DND-41 (cell line): ENCODE measurements around the gene SMDT1.

Experiments
- ATAC-seq: fragments of 200-7000 bp; cut with Tn5 transposase; 3 replicates; pipeline ENCODE4 v1.9.1; 2021; ENCODE audit warnings: low read depth; ENCODE audit not compliant: insufficient read depth
- DNase-seq: peaks from one replicate; pipeline ENCODE4 v3.0.0-alpha.2; 2020
- H2AFZ ChIP-seq: 2 replicates; pipeline ENCODE4 v1.6.0; 2012; ENCODE audit warnings: low read depth, low read length
- H3K27ac ChIP-seq: 2 replicates; pipeline ENCODE4 v1.5.1; 2012; ENCODE audit warnings: low read length, inconsistent platforms
- H3K27me3 ChIP-seq: fragments of 200-600 bp; sonication (generic); 2 replicates; pipeline ENCODE4 v1.6.0; 2012; ENCODE audit warnings: low read length, mild to moderate bottlenecking, inconsistent platforms; ENCODE audit not compliant: insufficient read depth, poor library complexity
- H3K36me3 ChIP-seq: 2 replicates; pipeline ENCODE4 v1.5.1; 2012; ENCODE audit warnings: low read length, inconsistent platforms; ENCODE audit not compliant: insufficient read depth
- H3K4me1 ChIP-seq: 2 replicates; pipeline ENCODE4 v1.5.1; 2012; ENCODE audit warnings: mild to moderate bottlenecking, low read length; ENCODE audit not compliant: insufficient read depth
- H3K4me2 ChIP-seq: 2 replicates; pipeline ENCODE4 v1.6.0; 2012; ENCODE audit warnings: mild to moderate bottlenecking, moderate library complexity, low read length, inconsistent platforms; ENCODE audit not compliant: insufficient read depth
- H3K4me3 ChIP-seq, 2 experiments: fragments of 200-600 bp in 1 of 2; shearing (Covaris generic) in 1 of 2; 2 replicates each; pipeline ENCODE4 v1.5.1; 2012 to 2016; ENCODE audit warnings: inconsistent platforms in 2 of 2, low read length in 2 of 2, mild to moderate bottlenecking in 2 of 2, low read depth in 1 of 2, moderate library complexity in 1 of 2
- H3K79me2 ChIP-seq: 2 replicates; pipeline ENCODE4 v1.6.0; 2012; ENCODE audit warnings: low read length, inconsistent platforms; ENCODE audit not compliant: insufficient read depth
- H3K9ac ChIP-seq: 2 replicates; pipeline ENCODE4 v1.6.0; 2012; ENCODE audit warnings: low read depth, mild to moderate bottlenecking, inconsistent platforms, low read length, moderate library complexity
- H3K9me3 ChIP-seq: 2 replicates; pipeline ENCODE4 v1.5.1; 2012; ENCODE audit warnings: low read length, moderate library complexity, mild to moderate bottlenecking, inconsistent platforms; ENCODE audit not compliant: insufficient read depth, severe bottlenecking
- H4K20me1 ChIP-seq: 2 replicates; pipeline ENCODE4 v1.6.0; 2012; ENCODE audit warnings: low read length; ENCODE audit not compliant: insufficient read depth
- CTCF ChIP-seq: IDR thresholded peaks from 2 replicates; pipeline ENCODE4 v1.5.1; 2012; ENCODE audit warnings: borderline replicate concordance, low read length, moderate library complexity, mild to moderate bottlenecking; ENCODE audit not compliant: poor library complexity, severe bottlenecking; ENCODE audit errors: extremely low read depth
- EZH2 ChIP-seq: IDR thresholded peaks from 3 replicates; pipeline ENCODE4 v1.6.1; 2012; ENCODE audit warnings: borderline replicate concordance, low read depth, mild to moderate bottlenecking, moderate library complexity, low read length, inconsistent platforms; ENCODE audit not compliant: severe bottlenecking

Gene SMDT1

DNA sequence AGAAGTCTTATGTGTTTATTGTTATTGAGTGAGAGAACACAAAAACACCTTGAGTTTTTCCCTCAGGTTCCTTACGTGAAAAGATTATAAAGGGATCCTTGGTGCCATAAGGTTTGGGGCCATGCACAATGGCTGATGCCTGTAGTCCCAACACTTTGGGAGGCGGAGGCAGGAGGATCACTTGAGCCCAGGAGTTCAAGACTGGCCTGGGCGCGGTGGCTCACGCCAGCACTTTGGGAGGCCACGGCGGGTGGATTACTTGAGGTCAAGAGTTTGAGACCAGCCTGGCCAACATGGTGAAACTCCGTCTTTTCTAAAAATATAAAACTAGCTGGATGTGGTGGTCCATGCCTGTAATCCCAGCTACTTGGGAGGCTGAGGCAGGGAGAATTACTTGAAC, 5.4 kb downstream of the SMDT1 start:
- DNase-seq (no peak), ATAC-seq (no peak)
- no peaks in the 10 kb centered on the region for H3K27me3 ChIP-seq
- peaks cover 73% of the 10 kb centered on the region for H3K79me2 ChIP-seq
- TF ChIP-seq EZH2 (no peak), CTCF (no peak)
- H3K4me1 ChIP-seq: peaks cover 32% of the 10 kb centered on the region
- no peak overlapping the region for H3K27ac ChIP-seq
- H4K20me1 ChIP-seq: peaks cover 13% of the 10 kb centered on the region; the same call in 1 of the 2 replicates
- H3K4me3 ChIP-seq: no peak overlapping the region
- H3K36me3 ChIP-seq: peaks cover 68% of the 10 kb centered on the region
- no peak overlapping the region for H3K9ac ChIP-seq
- no peak overlapping the region for H2AFZ ChIP-seq
- H3K4me2 ChIP-seq: no peak overlapping the region
- no peaks in the 10 kb centered on the region for H3K9me3 ChIP-seq

DNA sequence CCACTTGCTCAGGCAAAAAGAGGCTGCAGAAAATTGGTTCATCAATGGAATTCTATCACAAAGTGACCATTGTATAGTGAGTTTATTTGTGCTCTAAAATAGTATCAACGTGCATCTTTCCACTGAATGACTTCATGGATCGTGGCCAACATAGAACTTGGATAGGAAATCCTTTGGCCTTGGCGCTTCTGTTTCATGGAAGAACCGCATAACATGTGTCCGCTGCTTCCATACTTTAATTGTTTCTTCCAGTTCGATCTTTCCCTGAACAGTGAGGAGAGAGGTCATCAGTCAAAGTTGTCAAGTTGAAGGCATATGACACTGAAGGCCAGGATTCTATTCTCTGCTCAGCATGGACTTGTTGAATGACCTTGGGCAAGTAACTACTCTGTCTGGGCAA, 6.6 kb downstream of the SMDT1 start:
- Histone ChIP-seq H3K9ac (no peak overlapping the region), H2AFZ (no peak overlapping the region), H3K27me3 (no peaks in the 10 kb centered on the region), H4K20me1 (peaks cover 13% of the 10 kb centered on the region; the same call in 1 of the 2 replicates), H3K36me3 (peaks cover 68% of the 10 kb centered on the region), H3K4me2 (no peak overlapping the region), H3K9me3 (no peaks in the 10 kb centered on the region), H3K4me3 (no peak overlapping the region), H3K79me2 (peaks cover 67% of the 10 kb centered on the region), H3K4me1 (peaks cover 27% of the 10 kb centered on the region), H3K27ac (no peak overlapping the region)
- TF ChIP-seq EZH2: no peak
- no peak for TF ChIP-seq CTCF
- DNase-seq (no peak), ATAC-seq (no peak)

- H3K4me1 ChIP-seq: peaks cover 29% of the 10 kb centered on the region
- DNase-seq: peak; percentile 99
- peak within 1 kb of the TSS; percentile 81 to 92 for H3K4me3 ChIP-seq
- H3K4me2 ChIP-seq: peak within 1 kb of the TSS; percentile 88
- TF ChIP-seq EZH2 (no peak), CTCF (peak; percentile 95)
- H3K36me3 ChIP-seq: peaks cover 26% of the 10 kb centered on the region
- no peaks in the 10 kb centered on the region for H3K27me3 ChIP-seq
- peaks cover 8% of the 10 kb centered on the region; the same call in 1 of the 2 replicates for H4K20me1 ChIP-seq
- peak within 1 kb of the TSS; percentile 79 for H3K9ac ChIP-seq
- peak within 1 kb of the TSS; percentile 95 for H2AFZ ChIP-seq
- ATAC-seq: peak; percentile 95
- H3K9me3 ChIP-seq: no peaks in the 10 kb centered on the region
- H3K27ac ChIP-seq: peak within 1 kb of the TSS; percentile 91
- peaks cover 43% of the 10 kb centered on the region for H3K79me2 ChIP-seq
Observed at GRCh38 chr22:42090596-42091454, 11.3 kb downstream of the SMDT1 start, which contains the start of gene NDUFA6. Gene NDUFA6 (minus strand): TSS chr22:42090772. CDS start chr22:42090744, 28 bp downstream.
